HepG2 (cell line): ENCODE measurements around the gene SCGB1D1. TPM values are rescaled to one million over a fixed set of nuclear protein-coding genes. Genes with fewer than 3 reads are reported as not detected.

Experiments
- ATAC-seq: fragments of 200-7000 bp; cut with Tn5 transposase; 3 replicates; pipeline ENCODE4 v1.9.1; 2020; ENCODE audit warnings: mild to moderate bottlenecking, moderate library complexity
- BruUV-seq: library from RNA; stranded (reverse); fragments of 400-500 nt; replicated peaks from 2 replicates; lab custom pipeline; 2021; lab: Mats Ljungman, UMichigan
- CTCF ChIA-PET: fragments of 300-600 bp; formaldehyde crosslinking; extraction: SDS; loops from one replicate; lab custom pipeline; 2021; ENCODE audit warnings: low total read pairs, inconsistent platforms, low intra/inter-chr PET ratio; lab: Yijun Ruan, JAX
- POLR2A ChIA-PET: fragments of 350-600 bp; sonication (Branson Sonifier 250); formaldehyde crosslinking; loops from one replicate; lab custom pipeline; 2020; ENCODE audit warnings: antibody characterized with exemption, inconsistent platforms; lab: Yijun Ruan, JAX
- DNase-seq: peaks from one replicate; pipeline ENCODE4 v3.0.0-alpha.2; 2015; ENCODE audit warnings: low spot score
- FAIRE-seq: peaks from 3 replicates; lab custom pipeline; 2011; peaks lifted over from hg19 to GRCh38; lab: Jason Lieb, UNC
- H2AFZ ChIP-seq: one replicate; pipeline ENCODE4 v1.6.1; 2011; ENCODE audit warnings: low read length, inconsistent platforms
- H3K27ac ChIP-seq: fragments of 300-600 bp; 3 replicates; pipeline ENCODE4 v1.8.0; 2011; ENCODE audit warnings: mixed run types, mild to moderate bottlenecking, mixed read lengths, low read length, inconsistent platforms; ENCODE audit not compliant: insufficient read depth; ENCODE audit errors: extremely low read length
- H3K27me3 ChIP-seq, 2 experiments: fragments of 200-600 bp in 1 of 2; 2 replicates in 1 of 2; 3 replicates in 1 of 2; pipeline versions ENCODE4 v1.6.0 to v1.8.0; 2011; ENCODE audit warnings: low read length in 2 of 2, mild to moderate bottlenecking in 2 of 2, moderate library complexity in 2 of 2, inconsistent platforms in 1 of 2; ENCODE audit not compliant: insufficient read depth in 2 of 2, control insufficient read depth in 1 of 2
- H3K36me3 ChIP-seq, 2 experiments: fragments of 200-600 bp in 1 of 2; replicated peaks in 1 of 2; 2 replicates in 1 of 2; 3 replicates in 1 of 2; pipeline versions ENCODE4 v1.5.1 to v1.8.0; 2011; ENCODE audit warnings: low read length in 2 of 2, inconsistent platforms in 1 of 2; ENCODE audit not compliant: insufficient read depth in 2 of 2, control insufficient read depth in 1 of 2
- H3K4me1 ChIP-seq: 2 replicates; pipeline ENCODE4 v1.5.1; 2012; ENCODE audit warnings: low read length, inconsistent platforms; ENCODE audit not compliant: insufficient read depth
- H3K4me2 ChIP-seq: 2 replicates; pipeline ENCODE4 v1.6.0; 2011; ENCODE audit warnings: low read depth, low read length, inconsistent platforms
- H3K4me3 ChIP-seq, 3 experiments: fragments of 200-600 bp in 1 of 3; sonication (generic), shearing (Covaris generic) in 1 of 3; replicated peaks in 1 of 3; 2 replicates each; pipeline ENCODE4 v1.5.1; 2011 to 2016; ENCODE audit warnings: low read length in 3 of 3, inconsistent platforms in 2 of 3, low read depth in 2 of 3, mild to moderate bottlenecking in 2 of 3, control low read depth in 1 of 3, mixed read lengths in 1 of 3; ENCODE audit not compliant: insufficient read depth in 1 of 3
- H3K79me2 ChIP-seq: one replicate; pipeline ENCODE4 v1.6.1; 2011; ENCODE audit warnings: low read length, inconsistent platforms; ENCODE audit not compliant: insufficient read depth
- H3K9ac ChIP-seq: 2 replicates; pipeline ENCODE4 v1.6.0; 2011; ENCODE audit warnings: mild to moderate bottlenecking, low read depth, low read length, inconsistent platforms; ENCODE audit not compliant: insufficient read depth
- H3K9me3 ChIP-seq: 2 replicates; pipeline ENCODE4 v1.5.1; 2012; ENCODE audit warnings: mild to moderate bottlenecking, low read length
- H4K20me1 ChIP-seq: 2 replicates; pipeline ENCODE4 v1.6.0; 2011; ENCODE audit warnings: inconsistent platforms, mild to moderate bottlenecking, low read length, moderate library complexity; ENCODE audit not compliant: insufficient read depth
- CEBPG ChIP-seq: IDR thresholded peaks from 2 replicates; pipeline ENCODE4 v1.6.1; 2016
- FOXM1 ChIP-seq: sonication (generic); formaldehyde crosslinking; IDR thresholded peaks from 2 replicates; pipeline ENCODE4 v1.5.0; 2020; ENCODE audit warnings: missing genetic modification reagents
- NR2C2 ChIP-seq: sonication (generic); formaldehyde crosslinking; IDR thresholded peaks from 2 replicates; pipeline ENCODE4 v1.4.0; 2020; ENCODE audit warnings: missing genetic modification reagents, mild to moderate bottlenecking, moderate library complexity, borderline replicate concordance
- RAD21 ChIP-seq: fragments of 450-650 bp; formaldehyde crosslinking; IDR thresholded peaks from 2 replicates; pipeline ENCODE4 v1.5.0; 2020; ENCODE audit warnings: mild to moderate bottlenecking
- SOX6 ChIP-seq, 2 experiments: fragments of 450-650 bp in 1 of 2; sonication (generic) in 1 of 2; formaldehyde crosslinking in 1 of 2; IDR thresholded peaks; 2 replicates each; pipeline versions ENCODE4 v1.4.0 to v1.6.1; 2017 to 2020; ENCODE audit warnings: antibody characterized with exemption in 1 of 2, mild to moderate bottlenecking in 1 of 2, missing genetic modification reagents in 1 of 2
- TBX2 ChIP-seq: sonication (generic); formaldehyde crosslinking; IDR thresholded peaks from 2 replicates; pipeline ENCODE4 v1.5.0; 2020; ENCODE audit warnings: missing genetic modification reagents, mild to moderate bottlenecking, borderline replicate concordance
- ZNF12 ChIP-seq: sonication (generic); formaldehyde crosslinking; IDR thresholded peaks from 2 replicates; pipeline ENCODE4 v1.5.0; 2020; ENCODE audit warnings: missing genetic modification reagents
- ZNF468 ChIP-seq: sonication (generic); formaldehyde crosslinking; IDR thresholded peaks from 2 replicates; pipeline ENCODE4 v1.8.0; 2022; ENCODE audit warnings: mild to moderate bottlenecking, moderate library complexity, missing genetic modification reagents
- WGBS: methylation state at CpG from one replicate; pipeline ENCODE4 v1.1.6; 2017; ENCODE audit warnings: low lambda C conversion rate; 5-methylcytosine and 5-hydroxymethylcytosine counted together
- in situ Hi-C: cut with HindIII; loops from 2 replicates; pipeline ENCODE4 v1.10.0; 2017; ENCODE audit warnings: low pct_unique_long_range_greater_than_20kb; ENCODE audit not compliant: extremely low pct_ligation_motif_present
- intact Hi-C: fragments of 100-400 bp; cut with micrococcal nuclease; formaldehyde crosslinking; loops from one replicate; pipeline ENCODE4 v1.10.0; 2022; ENCODE audit not compliant: unreplicated experiment
- polyA plus RNA-seq, 8 experiments: library from polyadenylated mRNA; depleted of rRNA in 3 of 8; stranded (reverse) in 7 of 8; unstranded in 1 of 8; fragments of >200 nt; fragmentation: Illumina TruSeq in 4 of 8; extraction: Trizol in 4 of 8; gene quantifications; 2 replicates each; pipeline versions ENCODE4 v1.2.1 to v1.2.3, GENCODE V29; 2011 to 2016; ENCODE audit warnings: low read depth in 4 of 8, missing spikeins in 1 of 8, mixed read lengths in 1 of 8; ENCODE audit not compliant: insufficient read depth in 1 of 8
- total RNA-seq, 5 experiments: library from RNA; depleted of rRNA; stranded (reverse); fragments of >200 nt; fragmentation: Illumina TruSeq; extraction: Trizol; gene quantifications; 2 replicates each; pipeline ENCODE4 v1.2.3, GENCODE V29; 2016; ENCODE audit warnings: low read depth in 1 of 5
- TF ChIP-seq, protein P1 (sequence below): sonication (generic); formaldehyde crosslinking; IDR thresholded peaks from 2 replicates; pipeline ENCODE4 v1.8.0; 2022; ENCODE audit warnings: missing genetic modification reagents, mild to moderate bottlenecking, moderate library complexity, borderline replicate concordance
- TF ChIP-seq, protein P2 (sequence below): sonication (generic); formaldehyde crosslinking; IDR thresholded peaks from 2 replicates; pipeline ENCODE4 v1.8.0; 2022; ENCODE audit warnings: mild to moderate bottlenecking, missing genetic modification reagents, borderline replicate concordance

The SCGB1D1 gene
- total and polyA plus RNA-seq, 2 of the 13 experiments (the other 11 are each of a cell fraction or from before 2014, with no cell fraction given): not detected

DNA sequence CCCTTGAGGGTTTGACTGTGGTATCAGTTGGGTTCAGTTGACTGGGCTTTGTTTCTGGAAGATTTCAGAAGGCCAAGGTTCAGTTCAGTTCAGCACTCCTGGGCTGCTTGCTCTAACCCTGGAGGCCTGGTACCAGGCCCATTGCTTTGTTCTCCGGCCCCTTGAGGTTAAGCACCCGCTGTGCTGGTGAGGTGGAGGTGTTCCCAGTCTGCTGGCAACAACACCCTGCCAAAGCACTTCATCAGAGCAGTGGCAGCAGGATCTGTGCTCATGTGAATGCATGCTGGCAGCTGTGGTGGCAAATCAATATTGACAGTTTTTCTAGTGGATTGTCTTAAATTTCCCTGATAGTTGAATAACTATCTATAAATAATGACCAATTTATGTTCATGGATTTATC, 3.8 kb upstream of the SCGB1D1 start:
- Histone ChIP-seq H3K4me3 (no peak overlapping the region), H3K9ac (no peak overlapping the region), H3K27ac (no peak overlapping the region), H3K79me2 (no peaks in the 10 kb centered on the region), H3K4me2 (no peak overlapping the region), H3K9me3 (no peaks in the 10 kb centered on the region), H2AFZ (no peak overlapping the region), H3K4me1 (no peaks in the 10 kb centered on the region), H3K36me3 (no peaks in the 10 kb centered on the region), H3K27me3 (peaks cover 0 to 51% of the 10 kb centered on the region in 2 experiments; a peak in 3 of 5 replicates), H4K20me1 (no peaks in the 10 kb centered on the region)
- DNase-seq (no peak), FAIRE-seq (no peak), ATAC-seq (no peak)
- TF ChIP-seq, protein P1, sequence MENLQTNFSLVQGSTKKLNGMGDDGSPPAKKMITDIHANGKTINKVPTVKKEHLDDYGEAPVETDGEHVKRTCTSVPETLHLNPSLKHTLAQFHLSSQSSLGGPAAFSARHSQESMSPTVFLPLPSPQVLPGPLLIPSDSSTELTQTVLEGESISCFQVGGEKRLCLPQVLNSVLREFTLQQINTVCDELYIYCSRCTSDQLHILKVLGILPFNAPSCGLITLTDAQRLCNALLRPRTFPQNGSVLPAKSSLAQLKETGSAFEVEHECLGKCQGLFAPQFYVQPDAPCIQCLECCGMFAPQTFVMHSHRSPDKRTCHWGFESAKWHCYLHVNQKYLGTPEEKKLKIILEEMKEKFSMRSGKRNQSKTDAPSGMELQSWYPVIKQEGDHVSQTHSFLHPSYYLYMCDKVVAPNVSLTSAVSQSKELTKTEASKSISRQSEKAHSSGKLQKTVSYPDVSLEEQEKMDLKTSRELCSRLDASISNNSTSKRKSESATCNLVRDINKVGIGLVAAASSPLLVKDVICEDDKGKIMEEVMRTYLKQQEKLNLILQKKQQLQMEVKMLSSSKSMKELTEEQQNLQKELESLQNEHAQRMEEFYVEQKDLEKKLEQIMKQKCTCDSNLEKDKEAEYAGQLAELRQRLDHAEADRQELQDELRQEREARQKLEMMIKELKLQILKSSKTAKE (CRISPR knock-in tag): no peak
- TF ChIP-seq SOX6 (IDR thresholded peaks at IDR 0.05): no peak
- no peak for TF ChIP-seq SOX6 (CRISPR knock-in tag; IDR thresholded peaks at IDR 0.05)
- no peak for TF ChIP-seq TBX2 (CRISPR knock-in tag)
- TF ChIP-seq FOXM1 (CRISPR knock-in tag): no peak
- TF ChIP-seq ZNF468: no peak
- no peak for TF ChIP-seq RAD21 (CRISPR knock-in tag)
- no peak for TF ChIP-seq ZNF12 (CRISPR knock-in tag)
- no peak for TF ChIP-seq CEBPG
- TF ChIP-seq, protein P2, sequence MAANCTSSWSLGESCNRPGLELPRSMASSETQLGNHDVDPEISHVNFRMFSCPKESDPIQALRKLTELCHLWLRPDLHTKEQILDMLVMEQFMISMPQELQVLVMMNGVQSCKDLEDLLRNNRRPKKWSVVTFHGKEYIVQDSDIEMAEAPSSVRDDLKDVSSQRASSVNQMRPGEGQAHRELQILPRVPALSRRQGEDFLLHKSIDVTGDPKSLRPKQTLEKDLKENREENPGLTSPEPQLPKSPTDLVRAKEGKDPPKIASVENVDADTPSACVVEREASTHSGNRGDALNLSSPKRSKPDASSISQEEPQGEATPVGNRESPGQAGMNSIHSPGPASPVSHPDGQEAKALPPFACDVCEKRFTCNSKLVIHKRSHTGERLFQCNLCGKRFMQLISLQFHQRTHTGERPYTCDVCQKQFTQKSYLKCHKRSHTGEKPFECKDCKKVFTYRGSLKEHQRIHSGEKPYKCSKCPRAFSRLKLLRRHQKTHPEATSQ (CRISPR knock-in tag): no peak
- no peak for TF ChIP-seq NR2C2 (CRISPR knock-in tag)
- CTCF ChIA-PET: no interaction called here
- in situ Hi-C loops: no loop called here
- no TSS peak for BruUV-seq
- POLR2A ChIA-PET: no interaction called here
- intact Hi-C loops: no loop called here
- no CpG with 5 or more reads among the region's 2 CpGs for WGBS
